ENCODE results near the gene IGIP. TPM values are rescaled to one million over a fixed set of nuclear protein-coding genes. Genes with fewer than 3 reads are reported as not detected.

The IGIP gene
- total and polyA plus RNA-seq, 2 donors from 2014 or later: 13.2 to 15.5 TPM

DNA sequence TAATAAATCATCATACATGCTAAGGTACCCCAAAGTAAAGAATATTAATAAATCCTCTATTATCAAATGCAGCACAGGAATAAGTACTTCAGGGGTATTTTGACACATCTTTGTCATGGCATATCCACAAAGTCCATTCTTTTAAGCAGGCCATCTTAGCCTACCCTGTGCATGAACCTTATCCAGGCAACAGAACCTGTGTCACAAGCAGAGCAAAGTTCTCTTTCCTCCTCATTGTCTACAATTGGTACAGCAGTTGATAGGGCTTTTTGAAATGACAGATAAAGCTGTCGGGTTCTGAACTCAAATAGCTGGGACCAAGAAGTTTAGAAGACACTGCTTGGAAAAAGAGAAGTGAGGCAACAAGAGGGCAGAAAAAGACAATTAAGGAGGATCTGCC lies 42.6 kb upstream of the IGIP start:
- Histone ChIP-seq H3K27ac (ENCODE audit: low read depth in 2 of 2, low read length in 2 of 2) (no peak overlapping the region), H3K4me1 (ENCODE audit: control insufficient read depth in 2 of 3, insufficient read depth in 2 of 3, low read depth in 1 of 3, low read length in 3 of 3) (peaks cover 0 to 10% (median 6%) of the 10 kb centered on the region in 3 donors), H3K4me3 (ENCODE audit: low read length in 3 of 3) (no peak overlapping the region), H3K27me3 (ENCODE audit: control insufficient read depth, insufficient read depth, low read length) (no peaks in the 10 kb centered on the region), H3K36me3 (ENCODE audit: control insufficient read depth in 2 of 3, insufficient read depth in 3 of 3, low read length in 3 of 3) (no peaks in the 10 kb centered on the region), H3K9me3 (ENCODE audit: control insufficient read depth in 2 of 3, insufficient read depth in 1 of 3, low read length in 3 of 3) (no peaks in the 10 kb centered on the region), H3K9ac (ENCODE audit: low read length in 3 of 3) (no peak overlapping the region)
- FAIRE-seq (no peak), DNase-seq (no peak)
- intact Hi-C loops (cut with DNase I): no loop called here
- TF ChIP-seq, protein P1, sequence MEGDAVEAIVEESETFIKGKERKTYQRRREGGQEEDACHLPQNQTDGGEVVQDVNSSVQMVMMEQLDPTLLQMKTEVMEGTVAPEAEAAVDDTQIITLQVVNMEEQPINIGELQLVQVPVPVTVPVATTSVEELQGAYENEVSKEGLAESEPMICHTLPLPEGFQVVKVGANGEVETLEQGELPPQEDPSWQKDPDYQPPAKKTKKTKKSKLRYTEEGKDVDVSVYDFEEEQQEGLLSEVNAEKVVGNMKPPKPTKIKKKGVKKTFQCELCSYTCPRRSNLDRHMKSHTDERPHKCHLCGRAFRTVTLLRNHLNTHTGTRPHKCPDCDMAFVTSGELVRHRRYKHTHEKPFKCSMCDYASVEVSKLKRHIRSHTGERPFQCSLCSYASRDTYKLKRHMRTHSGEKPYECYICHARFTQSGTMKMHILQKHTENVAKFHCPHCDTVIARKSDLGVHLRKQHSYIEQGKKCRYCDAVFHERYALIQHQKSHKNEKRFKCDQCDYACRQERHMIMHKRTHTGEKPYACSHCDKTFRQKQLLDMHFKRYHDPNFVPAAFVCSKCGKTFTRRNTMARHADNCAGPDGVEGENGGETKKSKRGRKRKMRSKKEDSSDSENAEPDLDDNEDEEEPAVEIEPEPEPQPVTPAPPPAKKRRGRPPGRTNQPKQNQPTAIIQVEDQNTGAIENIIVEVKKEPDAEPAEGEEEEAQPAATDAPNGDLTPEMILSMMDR (IDR thresholded peaks at IDR 0.05; ENCODE audit: borderline replicate concordance, extremely low read depth, insufficient read depth): no peak

DNA sequence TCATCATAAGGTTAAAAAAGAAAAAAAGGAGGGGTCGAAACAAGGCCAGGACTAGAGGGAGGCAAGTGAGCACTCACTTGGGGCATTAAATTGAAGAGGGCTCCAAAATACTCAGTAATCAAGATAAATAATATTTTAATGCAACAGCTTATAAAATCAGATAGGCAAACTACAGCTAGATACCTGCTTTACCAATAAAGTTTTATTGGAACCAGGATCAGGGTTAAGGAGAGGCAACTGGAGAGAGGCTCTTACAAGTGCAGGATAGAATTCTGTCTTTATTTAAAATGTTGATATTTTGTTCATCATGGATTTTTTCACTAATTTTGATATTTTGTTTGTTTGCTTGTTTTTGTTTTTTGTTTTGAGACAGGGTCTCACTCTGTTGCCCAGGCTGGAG lies 42.1 kb upstream of the IGIP start:
- Histone ChIP-seq H3K27me3 (ENCODE audit: control insufficient read depth, insufficient read depth, low read length) (no peaks in the 10 kb centered on the region), H3K9me3 (ENCODE audit: control insufficient read depth in 2 of 3, insufficient read depth in 1 of 3, low read length in 3 of 3) (no peaks in the 10 kb centered on the region), H3K36me3 (ENCODE audit: control insufficient read depth in 2 of 3, insufficient read depth in 3 of 3, low read length in 3 of 3) (no peaks in the 10 kb centered on the region), H3K4me3 (ENCODE audit: low read length in 3 of 3) (no peak overlapping the region), H3K9ac (ENCODE audit: low read length in 3 of 3) (no peak overlapping the region), H3K4me1 (ENCODE audit: control insufficient read depth in 2 of 3, insufficient read depth in 2 of 3, low read depth in 1 of 3, low read length in 3 of 3) (peaks cover 0 to 10% (median 6%) of the 10 kb centered on the region in 3 donors), H3K27ac (ENCODE audit: low read depth in 2 of 2, low read length in 2 of 2) (no peak overlapping the region)
- no peak for FAIRE-seq
- TF ChIP-seq, protein P1 (IDR thresholded peaks at IDR 0.05; ENCODE audit: borderline replicate concordance, extremely low read depth, insufficient read depth): no peak
- DNase-seq: no peak
- intact Hi-C loops (cut with DNase I): no loop called here

- Histone ChIP-seq H3K27ac (ENCODE audit: low read depth in 2 of 2, low read length in 2 of 2) (no peak overlapping the region), H3K36me3 (ENCODE audit: control insufficient read depth in 2 of 3, insufficient read depth in 3 of 3, low read length in 3 of 3) (no peaks in the 10 kb centered on the region), H3K9ac (ENCODE audit: low read length in 3 of 3) (no peak overlapping the region), H3K27me3 (ENCODE audit: control insufficient read depth, insufficient read depth, low read length) (no peaks in the 10 kb centered on the region), H3K4me3 (ENCODE audit: low read length in 3 of 3) (no peak overlapping the region), H3K9me3 (ENCODE audit: control insufficient read depth in 2 of 3, insufficient read depth in 1 of 3, low read length in 3 of 3) (peaks cover 0 to 2% (median 0%) of the 10 kb centered on the region in 3 donors), H3K4me1 (ENCODE audit: control insufficient read depth in 2 of 3, insufficient read depth in 2 of 3, low read depth in 1 of 3, low read length in 3 of 3) (peaks cover 0 to 10% (median 6%) of the 10 kb centered on the region in 3 donors)
- intact Hi-C loops (cut with DNase I): no loop called here
- FAIRE-seq (no peak), DNase-seq (no peak)
- TF ChIP-seq, protein P1 (IDR thresholded peaks at IDR 0.05; ENCODE audit: borderline replicate concordance, extremely low read depth, insufficient read depth): no peak
These were observed 41.2 kb upstream of the IGIP start for GRCh38 chr5:140084541-140084940.

DNA sequence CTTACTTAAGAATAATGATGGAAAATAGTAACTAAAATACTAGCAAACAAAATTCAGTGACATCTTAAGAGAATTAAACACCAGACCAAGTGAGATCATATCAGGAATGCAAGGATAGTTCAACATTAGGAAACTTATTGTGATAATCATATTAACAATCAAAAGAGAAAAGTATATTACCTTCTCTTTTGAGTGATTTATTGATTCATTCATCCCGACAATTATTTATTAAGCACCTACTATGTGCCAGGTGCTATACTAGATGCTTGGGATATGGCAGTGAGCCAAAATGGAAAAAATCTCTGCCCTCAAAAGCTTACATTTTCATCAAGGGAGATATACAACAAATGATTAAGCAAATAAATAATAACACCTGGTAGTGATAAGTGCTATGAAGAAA lies 35.5 kb upstream of the IGIP start:
- Histone ChIP-seq H3K9ac (ENCODE audit: low read length in 3 of 3) (no peak overlapping the region), H3K36me3 (ENCODE audit: control insufficient read depth in 2 of 3, insufficient read depth in 3 of 3, low read length in 3 of 3) (no peaks in the 10 kb centered on the region), H3K4me3 (ENCODE audit: low read length in 3 of 3) (no peak overlapping the region), H3K4me1 (ENCODE audit: control insufficient read depth in 2 of 3, insufficient read depth in 2 of 3, low read depth in 1 of 3, low read length in 3 of 3) (peaks cover 0 to 2% (median 2%) of the 10 kb centered on the region in 3 donors), H3K27ac (ENCODE audit: low read depth in 2 of 2, low read length in 2 of 2) (no peak overlapping the region), H3K27me3 (ENCODE audit: control insufficient read depth, insufficient read depth, low read length) (no peaks in the 10 kb centered on the region), H3K9me3 (ENCODE audit: control insufficient read depth in 2 of 3, insufficient read depth in 1 of 3, low read length in 3 of 3) (peaks cover 0 to 6% (median 2%) of the 10 kb centered on the region in 3 donors)
- FAIRE-seq: no peak
- no peak for DNase-seq
- TF ChIP-seq, protein P1 (IDR thresholded peaks at IDR 0.05; ENCODE audit: borderline replicate concordance, extremely low read depth, insufficient read depth): no peak
- intact Hi-C loops (cut with DNase I): no loop called here
